SU-DHL-6 (cell line): ENCODE data around the gene RIPK4.

Experiments used
- H2AFZ ChIP-seq: fragments of 200-600 bp; sonication (generic); 2 replicates; pipeline ENCODE4 v1.6.1; 2014; ENCODE audit warnings: low read depth, mild to moderate bottlenecking, moderate library complexity, mixed read lengths, antibody characterized with exemption, low read length; ENCODE audit not compliant: severe bottlenecking
- H3F3A ChIP-seq: fragments of 200-600 bp; shearing (Covaris generic); 2 replicates; pipeline ENCODE4 v1.6.0; 2016; ENCODE audit warnings: antibody characterized with exemption, mild to moderate bottlenecking; ENCODE audit not compliant: insufficient read depth
- H3K27ac ChIP-seq: fragments of 200-600 bp; sonication (generic); 2 replicates; pipeline ENCODE4 v1.5.1; 2016; ENCODE audit warnings: low read depth, mild to moderate bottlenecking, low read length, moderate library complexity, mixed read lengths
- H3K27me3 ChIP-seq: fragments of 200-600 bp; sonication (generic), shearing (Covaris generic); 2 replicates; pipeline ENCODE4 v1.6.0; 2014; ENCODE audit warnings: mild to moderate bottlenecking, low read length
- H3K36me3 ChIP-seq: fragments of 200-600 bp; sonication (generic); 2 replicates; pipeline ENCODE4 v1.6.1; 2014; ENCODE audit warnings: mild to moderate bottlenecking, low read length, mixed read lengths
- H3K4me2 ChIP-seq: fragments of 300-600, 200-600 bp; shearing (Covaris generic), sonication (generic); 2 replicates; pipeline ENCODE4 v1.6.0; 2014; ENCODE audit warnings: low read length, low read depth, mild to moderate bottlenecking; ENCODE audit not compliant: poor library complexity, severe bottlenecking
- H3K4me3 ChIP-seq: fragments of 200-600 bp; sonication (generic); 2 replicates; pipeline ENCODE4 v1.5.1; 2014; ENCODE audit warnings: antibody characterized with exemption, low read length, mild to moderate bottlenecking, mixed read lengths; ENCODE audit not compliant: insufficient read depth, poor library complexity, severe bottlenecking
- H3K79me2 ChIP-seq: fragments of 200-600 bp; sonication (generic); 2 replicates; pipeline ENCODE4 v1.6.1; 2014; ENCODE audit warnings: mild to moderate bottlenecking, low read length, moderate library complexity; ENCODE audit not compliant: insufficient read depth
- H3K9ac ChIP-seq: fragments of 200-600 bp; sonication (generic); 2 replicates; pipeline ENCODE4 v1.7.0; 2014; ENCODE audit warnings: mild to moderate bottlenecking, low read length
- H3K9me2 ChIP-seq: fragments of 200-600 bp; sonication (generic); replicated peaks from 2 replicates; pipeline ENCODE4 v1.6.1; 2014; ENCODE audit warnings: low read length; ENCODE audit not compliant: insufficient read depth
- H3K9me3 ChIP-seq: fragments of 200-600 bp; sonication (generic); 2 replicates; pipeline ENCODE4 v1.6.1; 2014; ENCODE audit warnings: low read length, mixed read lengths; ENCODE audit not compliant: insufficient read depth
- H4K20me1 ChIP-seq: fragments of 200-600 bp; sonication (generic); 2 replicates; pipeline ENCODE4 v1.6.1; 2014; ENCODE audit warnings: low read depth, mild to moderate bottlenecking, antibody characterized with exemption, low read length, moderate library complexity, mixed read lengths
- CTCF ChIP-seq: fragments of 200-600 bp; sonication (generic); IDR thresholded peaks from one replicate; pipeline ENCODE4 v1.5.1; 2017; ENCODE audit warnings: antibody characterized with exemption, mild to moderate bottlenecking, low read length, moderate library complexity; ENCODE audit not compliant: insufficient read depth, poor library complexity, severe bottlenecking
- EZH2phosphoT487 ChIP-seq: fragments of 200-600 bp; sonication (generic), shearing (Covaris generic); conservative IDR thresholded peaks from 2 replicates; pipeline ENCODE4 v1.6.1; 2018; ENCODE audit warnings: mild to moderate bottlenecking, antibody characterized with exemption, low read length, moderate library complexity, mixed read lengths

RIPK4 gene

GRCh38 chr21:41744028-41744930, 22.6 kb downstream of the RIPK4 start:
- H3K79me2 ChIP-seq = no peaks in the 10 kb centered on the region
- H3K27me3 ChIP-seq = no peaks in the 10 kb centered on the region; the same call in 1 of the 2 replicates
- no peaks in the 10 kb centered on the region for H3K9me3 ChIP-seq
- H3K4me3 ChIP-seq = no peak overlapping the region
- H4K20me1 ChIP-seq = no peaks in the 10 kb centered on the region
- no peaks in the 10 kb centered on the region for H3K36me3 ChIP-seq
- H3K27ac ChIP-seq = no peak overlapping the region
- no peak for TF ChIP-seq CTCF
- TF ChIP-seq EZH2phosphoT487 = no peak
- H3K4me2 ChIP-seq = no peak overlapping the region
- no peak overlapping the region for H2AFZ ChIP-seq
- no peak overlapping the region for H3K9ac ChIP-seq
- H3F3A ChIP-seq = no peaks in the 10 kb centered on the region
- H3K9me2 ChIP-seq = no peaks in the 10 kb centered on the region

- H3K9ac ChIP-seq = no peak overlapping the region
- no peaks in the 10 kb centered on the region for H3K36me3 ChIP-seq
- H3K79me2 ChIP-seq = no peaks in the 10 kb centered on the region
- H4K20me1 ChIP-seq = no peaks in the 10 kb centered on the region
- no peaks in the 10 kb centered on the region for H3K9me3 ChIP-seq
- no peak overlapping the region for H3K27ac ChIP-seq
- no peak overlapping the region for H2AFZ ChIP-seq
- no peak overlapping the region for H3K4me3 ChIP-seq
- no peak overlapping the region for H3K4me2 ChIP-seq
- TF ChIP-seq CTCF (no peak), EZH2phosphoT487 (no peak)
- no peaks in the 10 kb centered on the region for H3K9me2 ChIP-seq
- no peaks in the 10 kb centered on the region for H3F3A ChIP-seq
- no peaks in the 10 kb centered on the region; the same call in 1 of the 2 replicates for H3K27me3 ChIP-seq
Measured at GRCh38 chr21:41743321-41744027, 23.4 kb downstream of the RIPK4 start.

GRCh38 chr21:41742073-41742875, 24.6 kb downstream of the RIPK4 start:
- Histone ChIP-seq H3K4me3 (no peak overlapping the region), H3K79me2 (no peaks in the 10 kb centered on the region), H3K9me3 (peaks cover 5% of the 10 kb centered on the region; the same call in 1 of the 2 replicates), H3F3A (no peaks in the 10 kb centered on the region), H3K9me2 (no peaks in the 10 kb centered on the region), H3K27me3 (no peaks in the 10 kb centered on the region; the same call in 1 of the 2 replicates), H2AFZ (no peak overlapping the region), H3K36me3 (no peaks in the 10 kb centered on the region), H3K27ac (no peak overlapping the region), H4K20me1 (no peaks in the 10 kb centered on the region), H3K4me2 (no peak overlapping the region), H3K9ac (no peak overlapping the region)
- TF ChIP-seq EZH2phosphoT487 (no peak), CTCF (no peak)
